ENCODE measurements around the gene SLC35B2. TPM values are rescaled to one million over a fixed set of nuclear protein-coding genes. Genes with fewer than 3 reads are reported as not detected.

The SLC35B2 gene
- polyA plus RNA-seq, 3 donors = 17.4 to 54.0 (median 30.6) TPM

DNA sequence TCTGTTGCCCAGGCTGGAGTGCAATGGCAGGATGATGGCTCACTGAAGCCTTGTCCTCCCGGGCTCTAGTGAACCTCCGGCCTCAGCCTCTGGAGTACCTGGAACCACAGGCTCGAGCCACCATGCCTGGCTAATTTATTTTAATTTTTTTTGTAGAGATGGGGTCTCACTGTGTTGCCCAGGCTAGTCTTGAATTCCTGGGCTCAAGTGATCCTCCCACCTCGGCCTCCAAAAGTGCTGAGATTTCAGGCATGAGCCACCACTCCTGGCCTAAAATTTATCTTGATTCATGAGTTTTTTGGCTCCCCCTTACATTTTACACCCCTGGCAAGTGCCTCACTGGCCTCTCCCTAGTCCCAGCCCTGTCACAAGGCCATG lies 36.4 kb downstream of the SLC35B2 start:
- peak overlapping the region; percentile 1 to 57 for H3K4me3 Mint-ChIP-seq
- H3K4me1 Mint-ChIP-seq = peaks cover 78% of the 10 kb centered on the region
- H3K36me3 Mint-ChIP-seq = peaks cover 0 to 6% of the 10 kb centered on the region in 2 donors
- H3K27me3 Mint-ChIP-seq (ENCODE audit: low read depth in 3 of 3) = peaks cover 5 to 17% (median 8%) of the 10 kb centered on the region in 3 donors
- peaks cover 79 to 85% of the 10 kb centered on the region in 2 donors for H3K4me1 ChIP-seq (ENCODE audit: control insufficient read depth in 1 of 2, insufficient read depth in 2 of 2, low read length in 2 of 2)
- H3K9me3 ChIP-seq (replicated peaks in 1 of 2; ENCODE audit: control insufficient read depth in 1 of 2, insufficient read depth in 1 of 2, low read length in 2 of 2) = no peaks in the 10 kb centered on the region
- H3K9me3 Mint-ChIP-seq = peaks cover 0 to 2% (median 0%) of the 10 kb centered on the region in 7 donors
- peak overlapping the region in 4 of 7 donors; percentile 5 to 94 (median 71) for H3K27ac Mint-ChIP-seq
- H3K4me2 ChIP-seq (replicated peaks; ENCODE audit: extremely low read depth, low read length, poor library complexity, severe bottlenecking) = no peak overlapping the region
- TF ChIP-seq, protein P1, sequence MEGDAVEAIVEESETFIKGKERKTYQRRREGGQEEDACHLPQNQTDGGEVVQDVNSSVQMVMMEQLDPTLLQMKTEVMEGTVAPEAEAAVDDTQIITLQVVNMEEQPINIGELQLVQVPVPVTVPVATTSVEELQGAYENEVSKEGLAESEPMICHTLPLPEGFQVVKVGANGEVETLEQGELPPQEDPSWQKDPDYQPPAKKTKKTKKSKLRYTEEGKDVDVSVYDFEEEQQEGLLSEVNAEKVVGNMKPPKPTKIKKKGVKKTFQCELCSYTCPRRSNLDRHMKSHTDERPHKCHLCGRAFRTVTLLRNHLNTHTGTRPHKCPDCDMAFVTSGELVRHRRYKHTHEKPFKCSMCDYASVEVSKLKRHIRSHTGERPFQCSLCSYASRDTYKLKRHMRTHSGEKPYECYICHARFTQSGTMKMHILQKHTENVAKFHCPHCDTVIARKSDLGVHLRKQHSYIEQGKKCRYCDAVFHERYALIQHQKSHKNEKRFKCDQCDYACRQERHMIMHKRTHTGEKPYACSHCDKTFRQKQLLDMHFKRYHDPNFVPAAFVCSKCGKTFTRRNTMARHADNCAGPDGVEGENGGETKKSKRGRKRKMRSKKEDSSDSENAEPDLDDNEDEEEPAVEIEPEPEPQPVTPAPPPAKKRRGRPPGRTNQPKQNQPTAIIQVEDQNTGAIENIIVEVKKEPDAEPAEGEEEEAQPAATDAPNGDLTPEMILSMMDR (IDR thresholded peaks at IDR 0.05) = no peak
- WGBS (ENCODE audit: insufficient coverage) = 90% methylated on average over 2 of the region's 4 CpGs
- no peak overlapping the region for H2AFZ ChIP-seq (ENCODE audit: insufficient read depth, low read depth, low read length, poor library complexity, severe bottlenecking)
- H4K20me1 ChIP-seq (ENCODE audit: insufficient read depth, low read length) = peaks cover 11% of the 10 kb centered on the region
- no peak for DNase-seq
- H3K27me3 ChIP-seq (ENCODE audit: control insufficient read depth in 2 of 2, insufficient read depth in 2 of 2, low read length in 2 of 2) = peaks cover 0 to 7% of the 10 kb centered on the region in 2 donors
- H3K79me2 ChIP-seq (ENCODE audit: insufficient read depth, low read length) = peaks cover 15% of the 10 kb centered on the region
- intact Hi-C loops (cut with micrococcal nuclease) = loop anchor here (2.0 to 5.0 kb wide), 3 partner anchors 16 to 94 kb away; partner anchors contain the start of genes SLC35B2 (in 2 of the 2), MRPL14 (in 1 of the 2) and TMEM63B (in 1 of the 2)
- H3K36me3 ChIP-seq (replicated peaks in 1 of 2; ENCODE audit: control insufficient read depth in 1 of 2, insufficient read depth in 2 of 2, low read length in 2 of 2) = no peaks in the 10 kb centered on the region
- H3K9ac ChIP-seq (ENCODE audit: insufficient read depth, low read length, poor library complexity, severe bottlenecking) = no peak overlapping the region
- no peak overlapping the region for H3K4me3 ChIP-seq (replicated peaks in 1 of 3; ENCODE audit: low read depth in 2 of 3, low read length in 3 of 3)
- no peak overlapping the region for H3K27ac ChIP-seq (ENCODE audit: low read depth in 1 of 2, low read length in 2 of 2)

DNA sequence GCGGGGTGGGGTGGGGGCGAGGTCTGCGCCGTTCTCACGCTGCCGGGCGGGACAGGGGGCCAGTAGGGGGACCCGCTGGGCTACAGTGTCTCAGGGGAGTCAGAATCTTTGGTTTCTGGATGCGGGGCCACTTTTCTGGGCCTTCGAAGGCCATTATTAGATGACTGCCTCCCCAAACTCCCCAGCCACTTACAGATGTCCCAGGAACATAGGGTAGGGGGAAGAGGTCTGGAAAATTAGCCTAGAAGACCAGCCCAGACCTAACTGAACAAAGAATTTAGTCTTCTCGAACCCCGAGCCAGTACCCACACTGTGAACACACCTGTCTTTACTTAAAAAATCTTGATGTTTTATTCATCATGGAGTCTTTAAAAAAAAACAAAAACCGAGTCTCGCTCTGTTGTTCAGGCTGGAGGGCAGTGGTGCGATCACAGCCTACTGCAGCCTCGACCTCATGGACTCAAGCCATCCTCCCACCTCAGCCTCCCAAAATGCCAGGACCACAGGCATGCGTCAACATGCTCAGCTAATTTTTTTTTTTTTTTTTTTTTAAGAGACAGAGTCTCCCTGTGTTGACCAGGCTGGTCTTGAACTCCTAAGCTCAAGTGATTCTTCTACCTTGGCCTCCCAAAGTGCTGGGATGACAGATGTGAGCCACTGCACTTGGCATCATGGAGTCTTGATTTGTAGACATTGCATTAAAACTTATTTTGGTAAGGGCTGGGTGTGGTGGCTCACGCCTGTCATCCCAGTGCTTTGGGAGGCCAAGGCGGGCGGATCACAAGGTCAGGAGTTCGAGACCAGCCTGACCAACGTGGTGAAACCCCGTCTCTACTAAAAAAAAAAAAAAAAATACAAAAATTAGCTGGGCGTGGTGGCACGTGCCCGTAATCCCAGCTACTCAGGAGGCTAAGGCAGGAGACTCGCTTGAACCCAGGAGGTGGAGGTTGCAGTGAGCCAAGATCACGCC lies 37.2 kb downstream of the SLC35B2 start:
- peaks cover 11% of the 10 kb centered on the region for H4K20me1 ChIP-seq (ENCODE audit: insufficient read depth, low read length)
- no peaks in the 10 kb centered on the region for H3K36me3 ChIP-seq (replicated peaks in 1 of 2; ENCODE audit: control insufficient read depth in 1 of 2, insufficient read depth in 2 of 2, low read length in 2 of 2)
- TF ChIP-seq, protein P1 (IDR thresholded peaks at IDR 0.05) = no peak
- peaks cover 74 to 79% of the 10 kb centered on the region in 2 donors for H3K4me1 ChIP-seq (ENCODE audit: control insufficient read depth in 1 of 2, insufficient read depth in 2 of 2, low read length in 2 of 2)
- DNase-seq = no peak
- peaks cover 12% of the 10 kb centered on the region for H3K79me2 ChIP-seq (ENCODE audit: insufficient read depth, low read length)
- Mint-ChIP-seq H3K27me3 (ENCODE audit: low read depth in 3 of 3) (peaks cover 5 to 17% (median 8%) of the 10 kb centered on the region in 3 donors), H3K36me3 (peaks cover 0 to 4% of the 10 kb centered on the region in 2 donors), H3K27ac (peak overlapping the region in 5 of 7 donors; percentile 18 to 88 (median 56)), H3K9me3 (peaks cover 0 to 2% (median 0%) of the 10 kb centered on the region in 7 donors), H3K4me1 (peaks cover 72% of the 10 kb centered on the region), H3K4me3 (peak overlapping the region; percentile 80 to 86)
- no peak overlapping the region for H3K9ac ChIP-seq (ENCODE audit: insufficient read depth, low read length, poor library complexity, severe bottlenecking)
- 100% methylated on average over 4 of the region's 28 CpGs for WGBS (ENCODE audit: insufficient coverage)
- intact Hi-C loops (cut with micrococcal nuclease) = loop anchor here (2.0 to 5.0 kb wide), 3 partner anchors 17 to 93 kb away; partner anchors contain the start of genes SLC35B2 (in 2 of the 2), MRPL14 (in 1 of the 2) and TMEM63B (in 1 of the 2)
- peak overlapping the region; percentile 5 to 78 (median 52) for H3K4me3 ChIP-seq (replicated peaks in 1 of 3; ENCODE audit: low read depth in 2 of 3, low read length in 3 of 3)
- peak overlapping the region; percentile 91 for H3K4me2 ChIP-seq (replicated peaks; ENCODE audit: extremely low read depth, low read length, poor library complexity, severe bottlenecking)
- H2AFZ ChIP-seq (ENCODE audit: insufficient read depth, low read depth, low read length, poor library complexity, severe bottlenecking) = peak overlapping the region; percentile 78
- no peaks in the 10 kb centered on the region for H3K9me3 ChIP-seq (replicated peaks in 1 of 2; ENCODE audit: control insufficient read depth in 1 of 2, insufficient read depth in 1 of 2, low read length in 2 of 2)
- H3K27ac ChIP-seq (ENCODE audit: low read depth in 1 of 2, low read length in 2 of 2) = no peak overlapping the region
- peaks cover 0 to 7% of the 10 kb centered on the region in 2 donors for H3K27me3 ChIP-seq (ENCODE audit: control insufficient read depth in 2 of 2, insufficient read depth in 2 of 2, low read length in 2 of 2)

Data from CD14-positive monocyte (primary cell).